ENCODE results near the gene MASP2.
"Not testable (repeated sequence)": the region's sequence is repeated elsewhere in the genome, so short reads cannot be mapped to it uniquely, and the experiment has no call there.

MASP2 gene

GRCh38 chr1:10990828-10991227, 56.2 kb downstream of the MASP2 start:
- DNase-seq (ENCODE audit: low read depth in 1 of 2, low spot score in 1 of 2) = no peak

- DNase-seq (ENCODE audit: low read depth in 1 of 2, low spot score in 1 of 2) = not testable (repeated sequence)
These were observed 57.0 kb downstream of the MASP2 start for GRCh38 chr1:10989920-10990516.

GRCh38 chr1:10989095-10989494, 57.9 kb downstream of the MASP2 start:
- no peak for DNase-seq (ENCODE audit: low read depth in 1 of 2, low spot score in 1 of 2)

GRCh38 chr1:10987840-10988417, 59.1 kb downstream of the MASP2 start:
- DNase-seq (ENCODE audit: low read depth in 1 of 2, low spot score in 1 of 2) = no peak

- DNase-seq (ENCODE audit: low read depth in 1 of 2, low spot score in 1 of 2) = no peak
These were observed 60.5 kb downstream of the MASP2 start for GRCh38 chr1:10986525-10986890.

GRCh38 chr1:10980841-10981727, 66.0 kb downstream of the MASP2 start:
- no peak for DNase-seq (ENCODE audit: low read depth in 1 of 2, low spot score in 1 of 2)

GRCh38 chr1:10980094-10980577, 66.9 kb downstream of the MASP2 start:
- DNase-seq (ENCODE audit: low read depth in 1 of 2, low spot score in 1 of 2) = no peak

GRCh38 chr1:10979483-10979920, 67.5 kb downstream of the MASP2 start:
- no peak for DNase-seq (ENCODE audit: low read depth in 1 of 2, low spot score in 1 of 2)

GRCh38 chr1:10978719-10979118, 68.3 kb downstream of the MASP2 start:
- no peak for DNase-seq (ENCODE audit: low read depth in 1 of 2, low spot score in 1 of 2)

Data from activated CD4-positive, alpha-beta T cell treated with anti-CD3 and anti-CD28 coated beads, Interleukin-2, amount 50 U/mL, for 24 hours (primary cell).